Measurements from ENCODE around the gene TACSTD2.
"Not testable (repeated sequence)": the region's sequence is repeated elsewhere in the genome, so short reads cannot be mapped to it uniquely, and the experiment has no call there.

The TACSTD2 gene

DNA sequence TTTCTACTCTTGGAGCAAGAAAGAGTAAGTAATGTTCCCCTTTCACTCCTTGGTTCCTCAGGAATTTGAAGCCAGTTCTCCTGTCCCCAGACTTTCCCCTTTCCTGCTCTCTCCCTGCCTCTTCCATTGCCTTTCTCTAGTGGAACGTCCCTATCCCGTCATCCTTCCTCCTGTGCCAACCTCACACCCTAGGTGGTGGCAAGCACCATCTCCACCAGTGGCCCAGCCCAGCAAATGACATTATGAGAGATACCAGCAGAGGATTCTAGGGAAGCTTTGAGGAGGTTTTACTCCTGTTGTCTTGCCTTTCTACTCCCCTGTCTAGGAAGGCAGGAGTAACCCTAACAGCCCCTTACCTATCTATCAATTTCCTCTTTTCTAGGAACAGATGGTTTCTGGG, 8.1 kb upstream of the TACSTD2 start:
- H3K27ac Mint-ChIP-seq (ENCODE audit: low read depth) = no peak overlapping the region
- no peaks in the 10 kb centered on the region for H3K9me3 Mint-ChIP-seq
- peaks cover 65% of the 10 kb centered on the region for H3K27me3 Mint-ChIP-seq
- H3K4me3 Mint-ChIP-seq = no peak overlapping the region
- no peaks in the 10 kb centered on the region for H3K4me1 Mint-ChIP-seq
- ATAC-seq (replicated peaks; ENCODE audit: extremely low read depth, poor library complexity, severe bottlenecking) (no peak), DNase-seq (ENCODE audit: low spot score in 2 of 2) (no peak)
- H3K36me3 Mint-ChIP-seq (ENCODE audit: insufficient read depth) = no peaks in the 10 kb centered on the region

DNA sequence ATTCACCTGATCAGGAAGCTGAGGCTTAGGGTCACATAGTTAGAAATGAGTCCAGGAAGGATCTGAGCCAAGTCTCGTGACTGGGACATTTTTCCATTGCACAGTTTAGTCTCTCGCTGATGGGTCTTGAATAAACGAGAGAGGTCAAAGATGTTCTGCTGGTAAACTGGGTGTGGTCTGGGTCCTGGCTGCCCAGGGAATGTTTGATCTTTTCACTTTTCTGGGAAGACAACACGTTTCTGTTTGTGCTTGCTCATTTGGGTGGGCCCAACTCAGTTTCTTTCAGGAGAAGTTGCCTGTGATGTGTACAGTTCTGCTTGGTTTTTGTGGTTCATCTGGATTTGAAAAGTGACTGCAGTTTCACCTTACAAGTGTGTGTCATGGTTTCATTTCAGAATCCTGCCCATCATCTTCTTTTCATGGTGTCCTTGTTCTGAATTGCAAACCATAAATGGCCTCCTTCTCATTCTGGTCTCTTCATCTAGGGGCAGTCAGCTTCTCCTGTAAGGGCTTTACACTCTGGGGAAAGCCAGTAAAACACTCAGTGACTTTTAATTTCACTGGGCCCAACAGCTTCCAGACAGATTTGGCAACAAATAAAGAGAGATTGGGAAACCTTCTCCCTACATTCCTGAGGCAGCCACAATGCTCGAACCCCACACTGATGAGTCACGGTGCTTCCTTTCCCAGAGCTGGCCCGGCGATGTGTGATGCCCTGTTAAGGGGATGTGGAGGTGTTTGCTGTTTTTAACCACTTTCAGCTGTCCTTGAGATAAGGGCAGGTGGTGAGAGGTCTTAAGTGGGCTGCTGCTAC, 7.2 kb upstream of the TACSTD2 start:
- no peak overlapping the region for H3K4me3 Mint-ChIP-seq
- no peak for DNase-seq (ENCODE audit: low spot score in 2 of 2)
- no peaks in the 10 kb centered on the region for H3K4me1 Mint-ChIP-seq
- no peak overlapping the region for H3K27ac Mint-ChIP-seq (ENCODE audit: low read depth)
- peaks cover 65% of the 10 kb centered on the region for H3K27me3 Mint-ChIP-seq
- no peaks in the 10 kb centered on the region for H3K9me3 Mint-ChIP-seq
- no peak for ATAC-seq (replicated peaks; ENCODE audit: extremely low read depth, poor library complexity, severe bottlenecking)
- H3K36me3 Mint-ChIP-seq (ENCODE audit: insufficient read depth) = no peaks in the 10 kb centered on the region

DNA sequence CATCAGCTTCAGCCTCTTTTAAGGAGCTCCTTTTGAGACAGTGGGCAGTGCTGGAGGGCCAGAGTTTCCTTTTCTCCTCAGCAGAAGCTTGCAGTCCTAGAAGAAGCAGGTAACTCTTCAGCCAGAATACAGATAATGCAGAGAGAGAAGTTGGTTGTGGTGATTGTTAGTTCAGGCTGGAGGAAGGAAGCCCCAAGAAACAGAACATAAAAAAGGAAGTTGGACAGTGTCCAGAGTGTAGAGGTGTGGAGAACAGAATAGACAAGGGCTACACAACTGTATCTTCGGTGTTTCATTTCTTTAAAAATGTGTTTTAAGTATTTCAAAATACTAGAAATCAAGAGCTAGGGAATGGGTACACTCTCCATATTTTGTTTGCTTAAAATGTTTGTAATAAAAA, 6.4 kb upstream of the TACSTD2 start:
- no peak for ATAC-seq (replicated peaks; ENCODE audit: extremely low read depth, poor library complexity, severe bottlenecking)
- Mint-ChIP-seq H3K36me3 (ENCODE audit: insufficient read depth) (no peaks in the 10 kb centered on the region), H3K9me3 (no peaks in the 10 kb centered on the region), H3K4me3 (no peak overlapping the region), H3K27ac (ENCODE audit: low read depth) (no peak overlapping the region), H3K4me1 (no peaks in the 10 kb centered on the region), H3K27me3 (peaks cover 66% of the 10 kb centered on the region)
- no peak for DNase-seq (ENCODE audit: low spot score in 2 of 2)

DNA sequence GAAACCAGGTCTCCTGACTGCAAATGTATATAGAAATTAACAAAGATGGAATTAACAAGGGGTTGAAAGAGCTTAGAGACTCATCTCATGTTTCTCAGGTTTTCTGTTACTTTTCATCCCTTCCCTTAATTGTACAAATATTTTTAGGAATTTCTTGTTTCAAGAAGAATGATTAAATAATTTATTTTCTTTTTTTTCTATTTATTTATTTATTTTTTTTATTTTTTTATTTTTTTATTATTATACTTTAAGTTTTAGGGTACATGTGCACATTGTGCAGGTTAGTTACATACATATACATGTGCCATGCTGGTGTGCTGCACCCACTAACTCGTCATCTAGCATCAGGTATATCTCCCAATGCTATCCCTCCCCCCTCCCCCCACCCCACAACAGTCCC, 5.1 kb upstream of the TACSTD2 start:
- H3K27me3 Mint-ChIP-seq = peaks cover 70% of the 10 kb centered on the region
- not testable (repeated sequence) for H3K4me1 Mint-ChIP-seq; H3K36me3 Mint-ChIP-seq (ENCODE audit: insufficient read depth); DNase-seq (ENCODE audit: low spot score in 2 of 2); H3K9me3 Mint-ChIP-seq; H3K27ac Mint-ChIP-seq (ENCODE audit: low read depth); ATAC-seq (replicated peaks; ENCODE audit: extremely low read depth, poor library complexity, severe bottlenecking); H3K4me3 Mint-ChIP-seq

DNA sequence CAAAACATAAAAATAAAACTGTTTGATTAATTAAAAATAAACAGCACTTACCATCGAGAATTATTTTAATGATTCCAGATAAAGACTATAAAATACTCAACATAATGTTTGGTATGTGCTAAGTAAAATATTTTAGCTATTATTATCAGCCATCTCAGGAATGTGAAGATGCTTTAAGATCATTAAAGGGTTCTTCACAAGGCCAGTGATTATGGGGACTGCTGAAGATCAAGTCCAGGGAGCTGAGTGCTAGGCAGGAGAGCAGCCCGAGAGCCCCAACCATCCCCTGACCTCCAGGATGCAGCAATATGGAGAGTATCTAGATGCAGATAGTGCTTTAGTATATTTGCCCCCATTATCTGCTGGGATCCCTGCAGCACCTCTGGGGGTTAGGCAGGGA, 4.6 kb upstream of the TACSTD2 start:
- ATAC-seq (replicated peaks; ENCODE audit: extremely low read depth, poor library complexity, severe bottlenecking) (no peak), DNase-seq (ENCODE audit: low spot score in 2 of 2) (no peak)
- Mint-ChIP-seq H3K4me3 (no peak overlapping the region), H3K4me1 (peaks cover 8% of the 10 kb centered on the region), H3K9me3 (no peaks in the 10 kb centered on the region), H3K27me3 (peaks cover 67% of the 10 kb centered on the region), H3K27ac (ENCODE audit: low read depth) (no peak overlapping the region), H3K36me3 (ENCODE audit: insufficient read depth) (no peaks in the 10 kb centered on the region)

DNA sequence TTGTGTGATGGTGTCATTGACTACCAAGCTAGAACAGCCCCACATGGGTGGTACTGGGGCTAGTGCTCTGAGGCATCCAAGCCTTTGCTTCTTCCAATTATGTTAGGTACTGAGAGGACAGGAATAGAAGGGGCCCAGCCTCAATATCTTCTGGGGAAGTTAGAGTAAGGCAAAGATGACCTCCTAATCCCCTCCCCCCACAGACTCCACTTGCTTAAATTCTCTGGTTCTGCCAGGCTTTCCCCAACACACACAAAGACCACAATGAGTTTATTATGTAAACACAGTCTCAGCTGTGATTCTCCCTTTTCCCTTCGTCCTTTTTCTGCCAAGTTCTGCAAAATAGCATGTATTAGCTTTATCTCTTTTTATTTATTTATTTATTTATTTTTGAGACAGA, 3.1 kb upstream of the TACSTD2 start:
- H3K27ac Mint-ChIP-seq (ENCODE audit: low read depth) = no peak overlapping the region
- H3K36me3 Mint-ChIP-seq (ENCODE audit: insufficient read depth) = no peaks in the 10 kb centered on the region
- H3K27me3 Mint-ChIP-seq = peaks cover 66% of the 10 kb centered on the region
- ATAC-seq (replicated peaks; ENCODE audit: extremely low read depth, poor library complexity, severe bottlenecking) (no peak), DNase-seq (ENCODE audit: low spot score in 2 of 2) (no peak)
- H3K9me3 Mint-ChIP-seq = no peaks in the 10 kb centered on the region
- peaks cover 18% of the 10 kb centered on the region for H3K4me1 Mint-ChIP-seq
- no peak overlapping the region for H3K4me3 Mint-ChIP-seq

DNA sequence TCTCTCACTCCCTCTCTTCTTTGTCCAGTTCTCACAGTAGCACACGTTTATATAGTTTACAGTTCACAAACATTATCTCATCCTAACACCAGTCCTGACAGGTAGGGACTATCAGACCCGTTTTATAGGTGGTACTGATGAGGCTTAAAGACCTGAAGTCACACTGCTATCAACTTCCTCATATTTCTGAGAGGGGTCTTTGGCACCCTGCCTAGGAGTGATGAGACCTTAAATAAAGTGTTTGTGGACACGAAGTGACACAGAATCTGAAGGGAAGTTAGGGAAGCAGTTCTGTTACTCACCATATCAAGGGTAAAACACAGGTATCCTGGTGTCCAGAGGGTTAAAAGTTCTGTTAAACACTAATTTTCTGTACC, 590 bp upstream of the TACSTD2 start:
- DNase-seq (ENCODE audit: low spot score in 2 of 2) = no peak
- H3K27ac Mint-ChIP-seq (ENCODE audit: low read depth) = no peak overlapping the region
- peaks cover 18% of the 10 kb centered on the region for H3K4me1 Mint-ChIP-seq
- H3K27me3 Mint-ChIP-seq = peaks cover 69% of the 10 kb centered on the region
- H3K36me3 Mint-ChIP-seq (ENCODE audit: insufficient read depth) = no peaks in the 10 kb centered on the region
- H3K9me3 Mint-ChIP-seq = no peaks in the 10 kb centered on the region
- H3K4me3 Mint-ChIP-seq = no peak overlapping the region
- ATAC-seq (replicated peaks; ENCODE audit: extremely low read depth, poor library complexity, severe bottlenecking) = no peak

DNA sequence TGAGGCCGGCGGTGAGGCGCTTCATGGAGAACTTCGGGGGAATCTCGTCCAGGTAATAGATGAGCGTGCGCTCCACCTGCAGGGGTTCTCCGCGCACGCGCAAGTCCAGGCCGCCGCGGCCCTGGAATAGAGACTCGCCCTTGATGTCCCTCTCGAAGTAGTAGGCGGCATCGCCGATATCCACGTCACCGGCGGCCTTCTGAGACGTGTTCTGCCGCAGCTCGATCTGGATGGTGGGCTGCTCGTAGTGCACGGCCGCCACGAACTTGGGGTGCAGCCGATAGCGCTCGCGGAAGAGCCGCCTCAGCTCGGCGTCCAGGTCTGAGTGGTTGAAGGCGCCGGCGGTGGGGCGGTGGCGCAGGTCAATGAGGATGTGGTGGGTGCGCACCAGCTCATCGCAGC, 726 bp downstream of the TACSTD2 start:
- ATAC-seq (replicated peaks; ENCODE audit: extremely low read depth, poor library complexity, severe bottlenecking) (no peak), DNase-seq (ENCODE audit: low spot score in 2 of 2) (no peak)
- peaks cover 18% of the 10 kb centered on the region for H3K4me1 Mint-ChIP-seq
- peak overlapping the region; percentile 53 for H3K4me3 Mint-ChIP-seq
- no peaks in the 10 kb centered on the region for H3K36me3 Mint-ChIP-seq (ENCODE audit: insufficient read depth)
- no peaks in the 10 kb centered on the region for H3K9me3 Mint-ChIP-seq
- H3K27me3 Mint-ChIP-seq = peaks cover 82% of the 10 kb centered on the region
- H3K27ac Mint-ChIP-seq (ENCODE audit: low read depth) = no peak overlapping the region

DNA sequence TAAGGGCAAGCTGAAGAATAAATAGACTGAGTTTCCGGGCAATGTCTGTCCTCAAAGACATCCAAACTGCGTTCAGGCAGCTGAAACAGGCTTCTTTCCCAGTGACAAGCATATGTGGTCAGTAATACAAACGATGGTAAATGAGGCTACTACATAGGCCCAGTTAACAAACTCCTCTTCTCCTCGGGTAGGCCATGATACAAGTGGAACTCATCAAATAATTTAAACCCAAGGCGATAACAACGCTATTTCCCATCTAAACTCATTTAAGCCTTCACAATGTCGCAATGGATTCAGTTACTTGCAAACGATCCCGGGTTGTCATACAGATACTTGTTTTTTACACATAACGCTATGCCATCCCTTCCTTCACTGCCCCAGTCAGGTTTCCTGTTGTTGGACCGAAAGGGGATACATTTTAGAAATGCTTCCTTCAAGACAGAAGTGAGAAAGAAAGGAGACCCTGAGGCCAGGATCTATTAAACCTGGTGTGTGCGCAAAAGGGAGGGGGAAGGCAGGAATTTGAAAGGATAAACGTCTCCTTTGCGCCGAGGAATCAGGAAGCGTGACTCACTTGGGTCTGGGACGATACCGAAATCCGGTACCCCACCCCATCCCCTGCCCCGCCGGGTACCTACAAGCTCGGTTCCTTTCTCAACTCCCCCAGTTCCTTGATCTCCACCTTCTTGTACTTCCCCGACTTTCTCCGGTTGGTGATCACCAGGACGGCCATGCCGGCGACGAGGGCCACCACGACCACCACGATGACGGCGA, 1.3 kb downstream of the TACSTD2 start:
- DNase-seq (ENCODE audit: low spot score in 2 of 2) (no peak), ATAC-seq (replicated peaks; ENCODE audit: extremely low read depth, poor library complexity, severe bottlenecking) (no peak)
- no peaks in the 10 kb centered on the region for H3K36me3 Mint-ChIP-seq (ENCODE audit: insufficient read depth)
- H3K4me3 Mint-ChIP-seq = peak overlapping the region; percentile 53
- peaks cover 18% of the 10 kb centered on the region for H3K4me1 Mint-ChIP-seq
- H3K27me3 Mint-ChIP-seq = peaks cover 87% of the 10 kb centered on the region
- no peaks in the 10 kb centered on the region for H3K9me3 Mint-ChIP-seq
- no peak overlapping the region for H3K27ac Mint-ChIP-seq (ENCODE audit: low read depth)

DNA sequence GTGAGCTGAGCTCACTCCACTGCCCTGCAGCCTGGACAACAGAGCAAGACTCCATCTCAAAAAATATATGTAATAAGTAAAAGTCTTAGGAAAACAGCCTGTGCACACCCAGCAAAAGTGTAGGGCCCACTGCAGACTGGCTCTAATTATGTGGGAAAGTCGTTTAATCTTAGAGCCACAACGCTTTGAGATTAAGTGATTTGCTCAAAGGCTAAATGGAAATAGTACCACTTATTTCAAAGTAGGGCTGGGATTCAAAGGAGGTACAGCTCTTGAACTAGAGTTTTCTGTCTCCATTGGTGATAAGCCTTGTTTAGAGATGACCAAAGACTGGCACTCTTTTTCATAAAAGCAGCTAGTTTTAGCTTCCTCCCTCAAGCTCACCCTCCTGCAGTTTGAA, 2.2 kb downstream of the TACSTD2 start:
- DNase-seq (ENCODE audit: low spot score in 2 of 2) (no peak), ATAC-seq (replicated peaks; ENCODE audit: extremely low read depth, poor library complexity, severe bottlenecking) (no peak)
- no peaks in the 10 kb centered on the region for H3K9me3 Mint-ChIP-seq
- no peak overlapping the region for H3K27ac Mint-ChIP-seq (ENCODE audit: low read depth)
- H3K27me3 Mint-ChIP-seq = peaks cover 91% of the 10 kb centered on the region
- H3K36me3 Mint-ChIP-seq (ENCODE audit: insufficient read depth) = no peaks in the 10 kb centered on the region
- H3K4me1 Mint-ChIP-seq = peaks cover 18% of the 10 kb centered on the region
- H3K4me3 Mint-ChIP-seq = no peak overlapping the region

DNA sequence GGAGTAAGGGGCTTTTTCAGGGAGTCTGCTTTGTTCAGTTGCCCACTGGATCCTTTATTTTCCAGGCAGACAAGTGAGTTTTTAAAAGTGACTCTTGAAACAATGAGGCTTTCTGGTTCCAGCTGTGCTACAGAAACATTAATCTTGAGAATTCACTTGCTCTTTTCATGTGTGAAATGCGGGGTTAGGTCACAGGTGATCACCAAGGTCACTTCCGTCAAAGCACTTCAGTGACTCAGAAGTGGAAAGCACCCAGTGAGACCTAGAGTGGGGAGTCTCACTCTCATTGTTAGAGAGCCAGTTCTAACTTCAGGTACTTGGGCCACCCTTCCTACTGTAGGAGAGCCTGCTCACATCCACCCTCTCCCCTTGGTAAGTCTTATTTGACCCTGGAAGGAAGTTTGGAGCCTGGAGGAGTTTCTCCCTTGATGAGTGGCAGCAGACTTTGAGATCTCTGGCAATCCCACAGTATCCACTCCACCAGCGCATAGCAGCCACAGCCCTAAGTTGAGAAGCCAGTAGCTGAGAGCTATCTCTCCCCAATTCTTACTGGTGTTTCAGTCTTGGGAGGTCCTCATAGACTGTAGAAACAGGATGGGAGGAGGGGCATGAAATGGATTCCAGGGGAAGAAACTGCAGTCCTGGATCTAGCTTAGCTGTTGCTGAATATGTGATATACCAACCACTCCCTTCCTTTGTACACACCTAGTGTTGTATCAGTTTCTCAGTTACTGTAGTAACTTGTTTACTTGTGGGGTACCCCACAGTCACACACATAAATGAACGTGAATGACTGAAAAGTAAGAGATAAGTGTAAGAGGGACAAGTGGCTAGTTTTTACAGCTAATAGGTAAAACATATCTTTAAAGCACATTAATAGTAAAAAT, 3.1 kb downstream of the TACSTD2 start:
- DNase-seq (ENCODE audit: low spot score in 2 of 2) (peak in 1 of 2 donors; percentile 21), ATAC-seq (replicated peaks; ENCODE audit: extremely low read depth, poor library complexity, severe bottlenecking) (peak; percentile 87)
- Mint-ChIP-seq H3K9me3 (no peaks in the 10 kb centered on the region), H3K27me3 (peaks cover 91% of the 10 kb centered on the region), H3K27ac (ENCODE audit: low read depth) (no peak overlapping the region), H3K4me1 (peaks cover 18% of the 10 kb centered on the region), H3K4me3 (no peak overlapping the region), H3K36me3 (ENCODE audit: insufficient read depth) (no peaks in the 10 kb centered on the region)

DNA sequence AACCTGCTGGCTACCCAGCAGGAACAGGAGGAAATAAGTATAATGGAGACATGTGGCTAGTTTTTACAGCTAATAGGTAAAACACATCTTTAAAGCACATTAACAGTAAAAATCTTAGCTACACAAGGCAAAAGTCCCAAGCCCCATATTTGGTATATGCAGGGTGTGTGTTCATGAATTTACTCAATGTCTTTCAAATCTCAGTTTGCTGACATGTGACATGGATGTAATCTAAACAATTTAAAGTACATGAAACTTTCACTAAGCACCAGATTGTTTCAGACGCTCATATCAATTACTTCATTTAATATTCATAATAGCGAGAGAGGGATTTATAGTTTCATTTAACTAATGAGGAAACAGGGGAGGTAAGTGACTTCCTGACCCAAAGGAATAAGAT, 3.9 kb downstream of the TACSTD2 start:
- Mint-ChIP-seq H3K4me3 (no peak overlapping the region), H3K4me1 (peaks cover 18% of the 10 kb centered on the region), H3K36me3 (ENCODE audit: insufficient read depth) (no peaks in the 10 kb centered on the region), H3K27me3 (peaks cover 94% of the 10 kb centered on the region), H3K9me3 (no peaks in the 10 kb centered on the region), H3K27ac (ENCODE audit: low read depth) (no peak overlapping the region)
- ATAC-seq (replicated peaks; ENCODE audit: extremely low read depth, poor library complexity, severe bottlenecking) (no peak), DNase-seq (ENCODE audit: low spot score in 2 of 2) (no peak)
